Measurements from ENCODE around the gene FGF11.

FGF11 gene

GRCh38 chr17:7408863-7409262, 30.4 kb upstream of the FGF11 start:
- no peak for DNase-seq

- no peak for DNase-seq
Measured at GRCh38 chr17:7409716-7410115, 29.6 kb upstream of the FGF11 start.

- no peak for DNase-seq
Measured at GRCh38 chr17:7410634-7411426, 28.5 kb upstream of the FGF11 start.

GRCh38 chr17:7411427-7411750, 27.9 kb upstream of the FGF11 start:
- DNase-seq = no peak

GRCh38 chr17:7413346-7413985, 25.8 kb upstream of the FGF11 start:
- DNase-seq = no peak

- no peak for DNase-seq
Measured at GRCh38 chr17:7414837-7415236, 24.5 kb upstream of the FGF11 start.

- DNase-seq = no peak
Measured at GRCh38 chr17:7415784-7416183, 23.5 kb upstream of the FGF11 start.

GRCh38 chr17:7416323-7416722, 23.0 kb upstream of the FGF11 start:
- no peak for DNase-seq

GRCh38 chr17:7417056-7417655, 22.2 kb upstream of the FGF11 start:
- DNase-seq = no peak

- no peak for DNase-seq
Measured at GRCh38 chr17:7418472-7419152, 20.7 kb upstream of the FGF11 start.

GRCh38 chr17:7419819-7420610, 19.3 kb upstream of the FGF11 start, which contains the start of gene SPEM1:
Gene SPEM1 (plus strand): TSS chr17:7420324. CDS start chr17:7420385, 61 bp downstream.
- DNase-seq = no peak

GRCh38 chr17:7421186-7421585, 18.1 kb upstream of the FGF11 start:
- DNase-seq = no peak

- no peak for DNase-seq
Measured at GRCh38 chr17:7423679-7424078, 15.6 kb upstream of the FGF11 start.

GRCh38 chr17:7425316-7425715, 14.0 kb upstream of the FGF11 start, which contains the start of gene SPEM2:
Gene SPEM2 (plus strand): TSS chr17:7425616. CDS start chr17:7425689, 73 bp downstream.
- DNase-seq = no peak

GRCh38 chr17:7425756-7426155, 13.6 kb upstream of the FGF11 start:
- no peak for DNase-seq

- no peak for DNase-seq
Measured at GRCh38 chr17:7426203-7426863, 13.0 kb upstream of the FGF11 start.

- no peak for DNase-seq
Measured at GRCh38 chr17:7426896-7427489, 12.3 kb upstream of the FGF11 start.

- no peak for DNase-seq
Measured at GRCh38 chr17:7427549-7427948, 11.8 kb upstream of the FGF11 start.

GRCh38 chr17:7428557-7428956, 10.8 kb upstream of the FGF11 start, which contains the start of gene SPEM3:
Gene SPEM3 (plus strand): TSS chr17:7428857. CDS start chr17:7428903, 46 bp downstream.
- no peak for DNase-seq

- no peak for DNase-seq
Measured at GRCh38 chr17:7429722-7430121, 9.6 kb upstream of the FGF11 start.

GRCh38 chr17:7431231-7431630, 8.1 kb upstream of the FGF11 start:
- no peak for DNase-seq

- DNase-seq = no peak
Measured at GRCh38 chr17:7432296-7432695, 7.0 kb upstream of the FGF11 start.

Data from NCI-H748 treated with DMSO at 0.1 percent for 48 hours (cell line).